GM19099 (cell line): ENCODE results near the gene WDCP.

Source experiments
- POLR2A ChIP-seq: IDR thresholded peaks from 3 replicates; pipeline ENCODE4 v1.6.1; 2011; ENCODE audit warnings: low read depth; ENCODE audit not compliant: insufficient read length; ENCODE audit errors: extremely low read depth

Gene WDCP

GRCh38 chr2:24045511-24046508 lies 1.4 kb downstream of the WDCP start:
- no peak for TF ChIP-seq POLR2A

- TF ChIP-seq POLR2A, result no peak
Observed at GRCh38 chr2:24040511-24040910, 6.7 kb downstream of the WDCP start.

GRCh38 chr2:24038786-24039499 lies 8.2 kb downstream of the WDCP start:
- TF ChIP-seq POLR2A, result no peak

- no peak for TF ChIP-seq POLR2A
Observed at GRCh38 chr2:24026233-24026632, 21.0 kb downstream of the WDCP start.

GRCh38 chr2:24024996-24025663 lies 22.1 kb downstream of the WDCP start:
- no peak for TF ChIP-seq POLR2A

GRCh38 chr2:24024018-24024417 lies 23.2 kb downstream of the WDCP start:
- no peak for TF ChIP-seq POLR2A

GRCh38 chr2:24022975-24023575 lies 24.1 kb downstream of the WDCP start:
- no peak for TF ChIP-seq POLR2A

- no peak for TF ChIP-seq POLR2A
Observed at GRCh38 chr2:24022324-24022974, 24.7 kb downstream of the WDCP start.

- no peak for TF ChIP-seq POLR2A
Observed at GRCh38 chr2:24021122-24021998, 25.8 kb downstream of the WDCP start.

- no peak for TF ChIP-seq POLR2A
Observed at GRCh38 chr2:24020244-24020643, 26.9 kb downstream of the WDCP start.

- TF ChIP-seq POLR2A, result no peak
Observed at GRCh38 chr2:24019729-24020128, 27.5 kb downstream of the WDCP start.

- no peak for TF ChIP-seq POLR2A
Observed at GRCh38 chr2:24018241-24018640, 28.9 kb downstream of the WDCP start.

GRCh38 chr2:24017711-24018110 lies 29.5 kb downstream of the WDCP start:
- no peak for TF ChIP-seq POLR2A

- TF ChIP-seq POLR2A, result no peak
Observed at GRCh38 chr2:24016853-24017703, 30.1 kb downstream of the WDCP start.
